ENCODE results near the gene CHAF1B. TPM values are rescaled to one million over a fixed set of nuclear protein-coding genes. Genes with fewer than 3 reads are reported as not detected.

Gene CHAF1B
- total RNA-seq, 6 experiments from 2014 or later, result 0.27 to 2.1 (median 0.72) TPM

DNA sequence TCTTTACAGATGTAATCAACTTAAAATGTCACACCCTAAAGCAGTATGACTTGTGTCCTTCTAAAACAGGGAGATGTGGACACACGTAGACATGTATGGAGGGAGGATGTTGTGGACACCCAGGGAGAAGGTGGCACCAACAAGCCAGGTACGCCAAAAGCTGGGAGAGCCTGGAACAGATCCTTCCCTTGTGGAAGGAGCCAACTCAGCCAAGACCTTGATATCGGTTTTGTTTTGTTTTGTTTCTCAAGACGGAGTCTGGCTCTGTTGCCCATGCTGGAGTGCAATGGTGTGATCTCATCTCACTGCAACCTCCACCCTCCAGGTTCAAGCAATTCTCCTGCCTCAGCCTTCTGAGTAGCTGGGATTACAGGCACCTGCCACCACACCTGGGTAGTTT is 45.6 kb downstream of the CHAF1B start:
- no peaks in the 10 kb centered on the region for H3K36me3 ChIP-seq
- WGBS (ENCODE audit: insufficient coverage, low coverage, low lambda C conversion rate, missing lambda C conversion rate), result 82% methylated on average over 3 of the region's 4 CpGs
- ATAC-seq (no peak), DNase-seq (no peak)
- H3K4me3 ChIP-seq, result no peak overlapping the region
- H3K27me3 ChIP-seq, result no peaks in the 10 kb centered on the region
- no peaks in the 10 kb centered on the region for H3K9me3 ChIP-seq
- TF ChIP-seq POLR2A (IDR thresholded peaks at IDR 0.05), result no peak
- TF ChIP-seq, protein P1, sequence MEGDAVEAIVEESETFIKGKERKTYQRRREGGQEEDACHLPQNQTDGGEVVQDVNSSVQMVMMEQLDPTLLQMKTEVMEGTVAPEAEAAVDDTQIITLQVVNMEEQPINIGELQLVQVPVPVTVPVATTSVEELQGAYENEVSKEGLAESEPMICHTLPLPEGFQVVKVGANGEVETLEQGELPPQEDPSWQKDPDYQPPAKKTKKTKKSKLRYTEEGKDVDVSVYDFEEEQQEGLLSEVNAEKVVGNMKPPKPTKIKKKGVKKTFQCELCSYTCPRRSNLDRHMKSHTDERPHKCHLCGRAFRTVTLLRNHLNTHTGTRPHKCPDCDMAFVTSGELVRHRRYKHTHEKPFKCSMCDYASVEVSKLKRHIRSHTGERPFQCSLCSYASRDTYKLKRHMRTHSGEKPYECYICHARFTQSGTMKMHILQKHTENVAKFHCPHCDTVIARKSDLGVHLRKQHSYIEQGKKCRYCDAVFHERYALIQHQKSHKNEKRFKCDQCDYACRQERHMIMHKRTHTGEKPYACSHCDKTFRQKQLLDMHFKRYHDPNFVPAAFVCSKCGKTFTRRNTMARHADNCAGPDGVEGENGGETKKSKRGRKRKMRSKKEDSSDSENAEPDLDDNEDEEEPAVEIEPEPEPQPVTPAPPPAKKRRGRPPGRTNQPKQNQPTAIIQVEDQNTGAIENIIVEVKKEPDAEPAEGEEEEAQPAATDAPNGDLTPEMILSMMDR (IDR thresholded peaks at IDR 0.05), result no peak
- intact Hi-C loops (cut with DNase I), result no loop called here
- H3K4me1 ChIP-seq, result no peaks in the 10 kb centered on the region
- H3K27ac ChIP-seq, result peak overlapping the region in 2 of 3 donors; percentile 9 to 54

DNA sequence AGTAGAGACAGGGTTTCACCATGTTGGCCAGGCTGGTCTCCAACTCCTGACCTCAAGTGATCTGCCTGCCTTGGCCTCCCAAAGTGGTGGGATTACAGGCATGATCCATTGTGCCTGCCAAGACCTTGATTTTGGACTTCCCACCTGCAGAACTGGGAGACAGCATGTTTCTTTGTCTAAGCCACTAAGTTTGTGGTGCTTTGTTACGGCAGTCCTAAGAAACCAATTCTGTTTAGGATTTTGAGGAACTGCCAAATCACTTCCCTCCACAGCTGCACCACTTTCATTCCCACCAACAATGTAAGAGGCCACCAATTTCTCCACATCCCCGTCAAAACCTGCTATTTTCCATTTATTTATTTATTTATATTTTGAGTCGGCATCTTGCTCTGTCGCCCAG is 46.1 kb downstream of the CHAF1B start:
- WGBS (ENCODE audit: insufficient coverage, low coverage, low lambda C conversion rate, missing lambda C conversion rate), result 76% methylated on average over 4 of the region's 4 CpGs

DNA sequence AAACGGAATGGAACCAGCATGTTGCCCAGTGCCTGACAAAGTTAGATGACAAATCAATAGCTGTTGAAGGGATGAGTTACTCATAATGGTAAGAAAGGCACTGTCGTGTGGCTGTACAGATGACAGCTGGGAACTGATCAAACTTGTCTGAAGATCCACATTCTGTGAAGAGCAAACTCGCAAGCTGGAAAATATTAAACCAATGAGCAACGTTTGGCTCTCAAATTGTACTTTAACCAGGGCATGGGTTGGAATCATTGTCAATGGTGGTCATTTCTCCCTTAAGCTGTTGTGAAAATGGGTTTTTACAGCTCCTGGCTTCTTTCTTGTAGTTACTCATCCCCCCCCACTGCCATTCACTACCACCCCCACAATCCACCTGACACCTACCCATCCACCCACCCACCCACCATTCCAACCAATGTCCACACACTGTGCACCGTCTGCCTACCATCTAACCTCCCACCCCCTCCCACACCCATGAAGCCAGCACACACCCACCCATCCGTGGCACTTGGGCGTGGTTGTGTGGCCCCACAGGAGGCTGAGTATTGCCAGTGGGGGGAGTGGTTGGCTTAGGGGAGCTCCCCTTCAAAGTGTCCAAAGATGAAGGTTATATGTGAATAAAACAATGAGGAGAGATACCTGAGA is 48.0 kb downstream of the CHAF1B start:
- no peak overlapping the region for H3K4me3 ChIP-seq
- no peaks in the 10 kb centered on the region for H3K4me1 ChIP-seq
- DNase-seq, result no peak
- no peaks in the 10 kb centered on the region for H3K36me3 ChIP-seq
- ATAC-seq, result peak in 1 of 4 donors; percentile 13
- no peaks in the 10 kb centered on the region for H3K9me3 ChIP-seq
- H3K27me3 ChIP-seq, result no peaks in the 10 kb centered on the region
- intact Hi-C loops (cut with DNase I), result no loop called here
- H3K27ac ChIP-seq, result no peak overlapping the region
- TF ChIP-seq, protein P1 (IDR thresholded peaks at IDR 0.05), result no peak
- TF ChIP-seq POLR2A (IDR thresholded peaks at IDR 0.05), result no peak
- WGBS (ENCODE audit: insufficient coverage, low coverage, low lambda C conversion rate, missing lambda C conversion rate), result 56% methylated on average over 7 of the region's 7 CpGs

More for the DNA sequence above, 46.1 kb downstream of the CHAF1B start:
- no peak for DNase-seq
- ATAC-seq, result no peak
- H3K27ac ChIP-seq, result peak overlapping the region in 1 of 3 donors; percentile 54
- intact Hi-C loops (cut with DNase I), result no loop called here
- H3K4me3 ChIP-seq, result no peak overlapping the region
- H3K4me1 ChIP-seq, result no peaks in the 10 kb centered on the region
- no peaks in the 10 kb centered on the region for H3K36me3 ChIP-seq
- TF ChIP-seq, protein P1 (IDR thresholded peaks at IDR 0.05), result no peak
- no peak for TF ChIP-seq POLR2A (IDR thresholded peaks at IDR 0.05)
- no peaks in the 10 kb centered on the region for H3K27me3 ChIP-seq
- H3K9me3 ChIP-seq, result no peaks in the 10 kb centered on the region

DNA sequence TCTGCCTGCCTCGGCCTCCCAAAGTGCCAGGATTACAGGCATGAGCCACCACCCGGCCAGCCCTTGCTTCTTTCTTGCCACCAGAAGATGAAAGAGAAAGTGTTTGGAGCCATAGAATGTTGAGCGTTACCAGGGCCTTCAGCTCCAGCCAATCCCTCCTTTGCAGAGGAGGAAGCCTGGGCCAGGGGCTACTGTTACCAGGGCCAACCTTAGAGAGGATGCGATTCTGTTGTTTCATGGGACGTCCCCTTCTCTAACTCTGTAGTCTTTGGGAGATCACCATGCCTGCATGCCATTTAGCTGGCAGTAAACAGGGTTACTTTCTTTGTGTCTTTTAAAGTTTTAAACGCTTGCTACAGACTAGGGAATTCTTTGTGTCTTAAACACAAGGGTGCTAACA is 49.0 kb downstream of the CHAF1B start:
- Histone ChIP-seq H3K9me3 (no peaks in the 10 kb centered on the region), H3K27ac (no peak overlapping the region), H3K36me3 (no peaks in the 10 kb centered on the region), H3K4me3 (no peak overlapping the region), H3K4me1 (no peaks in the 10 kb centered on the region), H3K27me3 (no peaks in the 10 kb centered on the region)
- intact Hi-C loops (cut with DNase I), result no loop called here
- 91% methylated on average over 6 of the region's 6 CpGs for WGBS (ENCODE audit: insufficient coverage, low coverage, low lambda C conversion rate, missing lambda C conversion rate)
- ATAC-seq, result no peak
- TF ChIP-seq, protein P1 (IDR thresholded peaks at IDR 0.05), result no peak
- no peak for TF ChIP-seq POLR2A (IDR thresholded peaks at IDR 0.05)
- no peak for DNase-seq

All from right lobe of liver (tissue), 6 donors.